Progenitor cell of endocrine pancreas (in vitro differentiated cells): Measurements from ENCODE around the gene HAUS3. TPM values are rescaled to one million over a fixed set of nuclear protein-coding genes. Genes with fewer than 3 reads are reported as not detected.

Experiments used
- DNase-seq: peaks from one replicate; pipeline ENCODE4 v3.0.0; 2021; ENCODE audit warnings: low spot score; ENCODE audit not compliant: unreplicated experiment
- H3K27ac Mint-ChIP-seq: 2 replicates; pipeline ENCODE4 v1.8.0; 2021; ENCODE audit warnings: mild to moderate bottlenecking, moderate library complexity, mixed read lengths
- H3K27me3 Mint-ChIP-seq: 2 replicates; pipeline ENCODE4 v1.8.0; 2021; ENCODE audit warnings: mixed read lengths
- H3K36me3 Mint-ChIP-seq: 2 replicates; pipeline ENCODE4 v1.8.0; 2022; ENCODE audit warnings: mixed read lengths; ENCODE audit not compliant: insufficient read depth
- H3K4me1 Mint-ChIP-seq: 2 replicates; pipeline ENCODE4 v1.8.0; 2021; ENCODE audit warnings: low read depth, mixed read lengths
- H3K4me3 Mint-ChIP-seq: 2 replicates; pipeline ENCODE4 v1.8.0; 2021; ENCODE audit warnings: low read depth, mild to moderate bottlenecking, moderate library complexity, mixed read lengths
- H3K9me3 Mint-ChIP-seq: 2 replicates; pipeline ENCODE4 v1.8.0; 2021; ENCODE audit warnings: low read depth, mixed read lengths
- total RNA-seq: library from RNA; stranded (reverse); gene quantifications from 2 replicates; pipeline ENCODE4 v1.2.1, GENCODE V29; 2021
- TF ChIP-seq, protein P1 (sequence below): fragments of 200-600 bp; sonication (generic); IDR thresholded peaks from one replicate; pipeline ENCODE4 v1.5.0; 2021; ENCODE audit warnings: antibody characterized with exemption, mild to moderate bottlenecking; ENCODE audit not compliant: unreplicated experiment

HAUS3 gene
- total RNA-seq, 1 donor from 2014 or later, result 18.3 TPM

DNA sequence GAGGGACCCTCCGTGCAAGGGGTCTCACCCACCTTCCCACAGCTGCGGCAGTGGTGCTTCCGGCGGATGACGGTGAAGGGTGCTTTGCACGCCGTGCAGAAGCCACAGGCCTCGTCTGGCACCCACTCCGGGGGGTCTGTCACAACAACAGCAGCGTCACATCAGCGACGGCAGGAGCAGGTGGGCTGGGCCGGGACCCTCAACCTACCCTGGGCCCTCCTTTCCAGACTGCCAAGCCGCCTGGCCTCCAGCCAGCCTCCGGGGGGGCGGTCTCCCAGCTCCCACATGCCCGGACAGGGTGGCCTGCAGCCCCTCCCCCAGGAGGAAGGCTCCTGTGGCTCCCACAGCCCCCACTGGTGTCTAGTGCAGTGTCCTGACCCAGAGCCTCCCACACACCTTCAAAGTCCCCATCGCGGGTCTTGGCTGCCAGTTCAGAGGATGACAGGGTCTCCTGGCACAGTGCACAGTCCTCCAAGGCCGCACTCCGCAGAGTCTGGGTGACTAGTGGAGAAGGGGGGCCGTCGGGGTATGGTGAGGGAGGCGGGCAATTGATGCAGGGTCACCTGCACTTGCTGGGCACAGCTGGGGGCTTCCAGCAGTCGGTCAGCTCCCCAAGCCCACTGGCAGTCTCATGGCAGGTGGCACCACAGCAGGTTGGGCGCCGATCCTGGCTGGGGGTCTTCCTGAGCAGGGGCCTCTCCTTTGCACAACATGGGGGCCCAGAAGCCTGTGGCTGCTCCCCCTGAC is 29.5 kb upstream of the HAUS3 start:
- no peak for DNase-seq
- Mint-ChIP-seq H3K27ac (no peak overlapping the region), H3K27me3 (peaks cover 5% of the 10 kb centered on the region), H3K36me3 (no peaks in the 10 kb centered on the region), H3K9me3 (no peaks in the 10 kb centered on the region), H3K4me1 (peaks cover 10% of the 10 kb centered on the region), H3K4me3 (no peak overlapping the region)
- TF ChIP-seq, protein P1, sequence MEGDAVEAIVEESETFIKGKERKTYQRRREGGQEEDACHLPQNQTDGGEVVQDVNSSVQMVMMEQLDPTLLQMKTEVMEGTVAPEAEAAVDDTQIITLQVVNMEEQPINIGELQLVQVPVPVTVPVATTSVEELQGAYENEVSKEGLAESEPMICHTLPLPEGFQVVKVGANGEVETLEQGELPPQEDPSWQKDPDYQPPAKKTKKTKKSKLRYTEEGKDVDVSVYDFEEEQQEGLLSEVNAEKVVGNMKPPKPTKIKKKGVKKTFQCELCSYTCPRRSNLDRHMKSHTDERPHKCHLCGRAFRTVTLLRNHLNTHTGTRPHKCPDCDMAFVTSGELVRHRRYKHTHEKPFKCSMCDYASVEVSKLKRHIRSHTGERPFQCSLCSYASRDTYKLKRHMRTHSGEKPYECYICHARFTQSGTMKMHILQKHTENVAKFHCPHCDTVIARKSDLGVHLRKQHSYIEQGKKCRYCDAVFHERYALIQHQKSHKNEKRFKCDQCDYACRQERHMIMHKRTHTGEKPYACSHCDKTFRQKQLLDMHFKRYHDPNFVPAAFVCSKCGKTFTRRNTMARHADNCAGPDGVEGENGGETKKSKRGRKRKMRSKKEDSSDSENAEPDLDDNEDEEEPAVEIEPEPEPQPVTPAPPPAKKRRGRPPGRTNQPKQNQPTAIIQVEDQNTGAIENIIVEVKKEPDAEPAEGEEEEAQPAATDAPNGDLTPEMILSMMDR, result no peak

DNA sequence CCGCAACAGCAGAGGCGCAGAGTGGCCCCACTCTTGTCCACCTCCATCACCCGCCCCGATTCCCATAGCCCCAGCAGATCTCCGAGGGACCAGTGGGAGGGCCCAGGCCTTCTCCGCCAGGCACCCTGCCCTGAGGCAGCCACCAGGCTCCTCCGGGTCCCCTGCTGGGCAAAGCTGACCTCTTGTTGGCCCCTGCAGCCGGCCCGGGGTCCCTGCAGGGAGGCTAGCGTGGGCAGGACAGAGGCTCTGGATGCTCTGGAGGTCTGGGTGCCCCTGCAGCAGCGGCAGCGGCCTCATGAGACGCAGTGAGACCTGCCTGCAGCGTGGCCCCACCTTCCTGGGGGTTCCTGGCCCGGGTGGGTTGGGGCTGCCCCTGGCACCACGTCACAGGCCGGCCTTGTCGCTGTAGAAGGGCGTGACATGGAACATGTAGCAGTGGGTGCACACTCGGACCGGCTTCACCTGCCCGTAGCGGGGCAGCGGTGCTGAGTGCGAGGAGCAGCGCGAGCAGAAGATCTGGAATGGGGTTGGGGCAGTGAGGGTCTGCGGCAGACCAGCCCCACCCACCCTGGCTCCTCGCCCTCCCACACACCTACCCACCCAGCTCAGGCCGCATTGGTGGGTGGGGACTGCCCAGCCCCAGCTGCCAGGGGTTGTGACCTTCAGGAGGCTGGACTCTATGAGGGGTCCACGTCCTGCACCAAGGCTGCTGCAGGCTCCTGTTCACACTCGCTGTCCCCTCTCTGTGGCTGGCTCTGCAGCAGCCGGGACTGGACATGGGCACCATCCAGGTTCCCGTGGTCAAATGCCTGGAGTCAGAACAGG is 28.6 kb upstream of the HAUS3 start:
- Mint-ChIP-seq H3K4me3 (no peak overlapping the region), H3K36me3 (no peaks in the 10 kb centered on the region), H3K27ac (no peak overlapping the region), H3K27me3 (peaks cover 5% of the 10 kb centered on the region), H3K4me1 (peaks cover 10% of the 10 kb centered on the region), H3K9me3 (no peaks in the 10 kb centered on the region)
- TF ChIP-seq, protein P1, result no peak
- no peak for DNase-seq

DNA sequence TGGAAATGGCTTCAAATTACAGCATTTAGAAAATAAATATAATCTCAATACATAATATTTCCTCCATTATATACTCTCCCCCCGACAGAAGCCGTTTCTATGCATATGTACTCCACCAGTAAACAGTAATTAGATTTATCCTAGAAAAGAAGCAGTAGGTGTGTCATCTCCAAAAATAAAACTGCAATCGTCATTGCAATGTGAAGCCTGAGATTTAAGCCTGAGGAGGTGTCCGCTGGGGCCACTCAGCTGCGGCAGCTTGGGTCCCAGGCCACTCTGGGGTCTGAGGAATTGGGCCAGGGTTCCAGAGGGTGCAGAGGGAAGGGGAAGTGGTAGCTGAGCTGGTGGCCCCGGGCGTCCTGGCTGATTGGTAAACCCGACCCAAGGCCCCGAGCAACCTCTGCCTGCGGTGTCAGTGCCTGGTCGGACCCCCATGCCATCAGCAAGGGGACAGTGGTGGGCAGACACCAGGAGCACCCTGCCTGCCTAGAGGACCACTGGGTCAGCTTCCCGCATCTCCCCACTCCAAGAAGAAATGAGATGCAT is 27.8 kb upstream of the HAUS3 start:
- H3K9me3 Mint-ChIP-seq, result no peaks in the 10 kb centered on the region
- TF ChIP-seq, protein P1, result no peak
- no peak for DNase-seq
- H3K27me3 Mint-ChIP-seq, result peaks cover 5% of the 10 kb centered on the region
- H3K27ac Mint-ChIP-seq, result no peak overlapping the region
- no peak overlapping the region for H3K4me3 Mint-ChIP-seq
- no peaks in the 10 kb centered on the region for H3K36me3 Mint-ChIP-seq
- H3K4me1 Mint-ChIP-seq, result peaks cover 10% of the 10 kb centered on the region

DNA sequence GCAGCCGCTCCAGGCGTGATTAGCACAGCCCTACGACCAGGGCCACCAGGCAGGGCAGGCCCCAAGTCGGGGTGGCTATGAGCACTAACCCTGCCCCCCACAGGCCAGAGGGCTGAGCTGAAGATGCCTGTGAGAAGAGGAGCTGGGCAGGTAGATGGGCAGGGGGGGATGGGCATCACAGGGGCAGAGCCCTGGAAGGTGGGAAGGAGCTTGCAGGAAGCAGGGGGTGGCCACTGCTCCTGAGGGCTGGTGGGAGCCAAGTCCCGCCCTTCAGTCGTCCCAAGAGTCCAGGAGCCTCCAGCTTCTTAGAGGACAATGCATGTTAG is 27.2 kb upstream of the HAUS3 start:
- DNase-seq, result no peak
- Mint-ChIP-seq H3K9me3 (no peaks in the 10 kb centered on the region), H3K4me1 (peaks cover 7% of the 10 kb centered on the region), H3K4me3 (no peak overlapping the region), H3K27me3 (peaks cover 5% of the 10 kb centered on the region), H3K36me3 (no peaks in the 10 kb centered on the region), H3K27ac (no peak overlapping the region)
- TF ChIP-seq, protein P1, result no peak

DNA sequence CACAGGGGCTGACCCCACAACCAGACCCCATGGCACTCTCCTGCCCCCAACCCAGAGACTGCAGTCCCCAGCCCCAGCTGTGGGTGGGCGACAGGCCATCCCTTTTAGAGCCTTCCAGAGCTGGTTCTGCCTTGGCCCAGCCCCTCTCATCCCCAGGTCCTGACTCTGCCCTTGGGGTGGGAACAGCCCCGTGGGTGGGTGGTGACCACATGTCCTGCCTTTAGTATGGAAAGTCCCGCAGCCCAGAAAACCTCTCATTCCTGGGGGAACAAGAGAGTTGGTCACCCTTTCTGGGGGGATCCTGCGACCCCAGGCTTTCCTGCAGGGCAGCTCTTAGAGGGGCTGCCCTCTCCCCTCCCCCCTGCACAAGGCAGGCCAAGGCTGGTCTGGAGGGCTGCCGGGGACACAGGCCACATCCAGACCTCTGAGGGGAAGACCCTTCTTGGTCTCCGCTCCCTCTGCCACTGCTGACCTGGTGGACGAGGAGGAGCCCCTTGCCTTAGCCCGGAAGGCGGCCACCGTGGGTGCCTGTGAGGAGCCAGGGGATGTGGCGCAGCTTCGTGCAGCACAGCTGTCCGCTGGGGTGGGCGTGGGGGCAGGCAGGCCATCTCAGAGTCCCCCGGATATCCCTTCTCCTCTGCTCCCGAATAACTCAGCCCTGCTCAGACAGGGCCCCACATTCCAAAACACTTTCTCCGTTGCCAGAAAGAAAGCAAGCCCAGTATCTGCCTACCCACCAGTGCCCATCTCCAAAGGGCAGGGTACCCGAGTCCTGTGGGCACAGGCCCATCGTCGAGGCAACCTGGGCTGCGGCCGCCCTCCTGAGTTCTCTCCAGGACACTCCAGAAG is 26.7 kb upstream of the HAUS3 start:
- no peaks in the 10 kb centered on the region for H3K36me3 Mint-ChIP-seq
- peaks cover 5% of the 10 kb centered on the region for H3K27me3 Mint-ChIP-seq
- TF ChIP-seq, protein P1, result no peak
- H3K4me3 Mint-ChIP-seq, result no peak overlapping the region
- H3K4me1 Mint-ChIP-seq, result peaks cover 2% of the 10 kb centered on the region
- H3K27ac Mint-ChIP-seq, result no peak overlapping the region
- H3K9me3 Mint-ChIP-seq, result no peaks in the 10 kb centered on the region
- DNase-seq, result no peak
